Erythroblast (primary cell): ENCODE data around the gene IQCN.

Experiments used
- GATA1 ChIP-seq: IDR thresholded peaks from 2 replicates; pipeline ENCODE4 v1.6.1; 2011; ENCODE audit warnings: low read depth, mild to moderate bottlenecking, control low read depth, low read length, moderate library complexity
- POLR2A ChIP-seq: IDR thresholded peaks from 2 replicates; pipeline ENCODE4 v1.6.1; 2011; ENCODE audit warnings: mild to moderate bottlenecking, low read length

- no peak for TF ChIP-seq POLR2A
- no peak for TF ChIP-seq GATA1
These were observed 46.4 kb downstream of the IQCN start for GRCh38 chr19:18227781-18228271.
